ENCODE results near the gene FN1.
"Not testable (repeated sequence)": the region's sequence is repeated elsewhere in the genome, so short reads cannot be mapped to it uniquely, and the experiment has no call there.

Gene FN1

GRCh38 chr2:215332872-215333595, 102.8 kb downstream of the FN1 start:
- ATAC-seq (peak; percentile 63), DNase-seq (no peak)

- ATAC-seq (no peak), DNase-seq (no peak)
These were observed 107.8 kb downstream of the FN1 start for GRCh38 chr2:215328066-215328465.

- DNase-seq (no peak), ATAC-seq (no peak)
These were observed 111.1 kb downstream of the FN1 start for GRCh38 chr2:215324811-215325210.

- ATAC-seq = peak; percentile 36
- DNase-seq = no peak
These were observed 115.2 kb downstream of the FN1 start for GRCh38 chr2:215320679-215321078.

GRCh38 chr2:215320102-215320501, 115.8 kb downstream of the FN1 start:
- ATAC-seq (no peak), DNase-seq (no peak)

- DNase-seq (no peak), ATAC-seq (no peak)
These were observed 116.4 kb downstream of the FN1 start for GRCh38 chr2:215319500-215319899.

- ATAC-seq (no peak), DNase-seq (no peak)
These were observed 119.5 kb downstream of the FN1 start for GRCh38 chr2:215316336-215316735.

- ATAC-seq (no peak), DNase-seq (no peak)
These were observed 120.6 kb downstream of the FN1 start for GRCh38 chr2:215315301-215315700.

- no peak for ATAC-seq
- DNase-seq = no peak
These were observed 121.0 kb downstream of the FN1 start for GRCh38 chr2:215314896-215315295.

GRCh38 chr2:215313255-215313613, 122.6 kb downstream of the FN1 start:
- ATAC-seq (no peak), DNase-seq (no peak)

- ATAC-seq = peak; percentile 99
- DNase-seq = peak; percentile 93
These were observed 124.1 kb downstream of the FN1 start, which contains the start of gene ATIC for GRCh38 chr2:215311625-215312396. Gene ATIC, plus strand, starts transcription at chr2:215312059. Its CDS starts 84 bp downstream, at chr2:215312143.

- not testable (repeated sequence) for ATAC-seq
- DNase-seq = peak; percentile 25
These were observed 124.6 kb downstream of the FN1 start for GRCh38 chr2:215311259-215311624.
